Measurements from ENCODE around the gene SLC19A1. TPM values are rescaled to one million over a fixed set of nuclear protein-coding genes. Genes with fewer than 3 reads are reported as not detected.

SLC19A1 gene
- total RNA-seq, 1 donor from 2014 or later: 5.2 TPM

DNA sequence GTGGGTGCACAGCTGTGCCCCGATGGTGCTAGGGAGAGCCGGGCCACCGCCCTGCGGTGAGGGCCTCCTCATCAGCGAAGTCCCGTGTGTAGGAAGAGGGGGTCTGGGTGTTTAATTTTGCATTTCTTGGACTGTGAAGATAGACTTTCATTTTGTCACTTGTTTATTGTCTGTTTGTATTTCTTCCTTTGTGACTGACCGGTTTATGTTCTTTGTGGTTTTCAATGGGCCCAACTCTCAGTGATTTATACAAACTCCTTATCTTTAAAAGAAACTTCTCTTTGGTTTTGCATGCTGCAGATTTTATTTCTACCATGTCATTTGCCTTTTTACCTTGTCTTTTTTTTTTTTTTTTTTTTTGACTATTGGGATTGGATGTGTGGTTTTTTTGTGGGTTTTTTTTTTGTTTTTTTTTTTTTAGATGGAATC, 72.1 kb downstream of the SLC19A1 start:
- DNase-seq (ENCODE audit: low read depth): no peak

DNA sequence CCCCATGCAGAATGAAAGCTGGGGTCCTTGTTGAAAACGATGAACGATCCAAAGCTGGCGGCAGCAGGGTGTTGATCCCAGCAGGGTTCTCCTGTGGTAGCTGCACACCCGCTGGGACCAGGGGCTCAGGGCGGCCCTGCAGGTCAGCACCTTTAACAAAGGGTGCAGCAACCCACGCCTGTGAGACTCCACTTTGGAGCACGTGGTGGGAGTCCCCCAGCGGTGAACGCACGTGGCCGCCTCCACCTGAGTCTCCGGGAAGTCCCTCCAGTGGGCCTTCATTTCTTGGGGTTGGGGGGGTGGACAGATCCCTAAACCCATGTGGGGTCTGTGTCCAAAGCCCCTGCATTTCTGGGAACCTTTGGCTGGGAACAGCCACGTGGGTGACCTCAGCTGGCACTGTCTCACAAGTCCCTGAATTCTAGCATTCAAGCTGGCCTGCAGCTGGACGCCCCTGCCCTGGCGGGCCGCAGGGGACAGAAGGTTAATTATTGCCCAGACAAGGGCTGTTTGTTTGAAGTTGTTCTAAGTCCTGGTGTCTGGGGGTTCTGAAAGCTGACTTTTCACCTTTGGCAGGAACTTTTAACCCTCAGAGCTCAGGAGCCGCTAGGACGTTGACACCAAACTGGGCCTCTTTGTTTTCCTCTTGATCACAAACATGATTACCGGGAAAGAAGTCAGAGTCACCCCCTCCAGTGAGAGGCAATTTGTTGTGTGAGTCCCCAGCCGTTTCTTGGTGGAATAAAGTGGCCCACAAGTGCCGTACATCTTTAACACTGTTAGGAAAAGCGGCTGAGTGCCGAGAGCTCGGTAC, 72.8 kb downstream of the SLC19A1 start:
- no peak for DNase-seq (ENCODE audit: low read depth)

DNA sequence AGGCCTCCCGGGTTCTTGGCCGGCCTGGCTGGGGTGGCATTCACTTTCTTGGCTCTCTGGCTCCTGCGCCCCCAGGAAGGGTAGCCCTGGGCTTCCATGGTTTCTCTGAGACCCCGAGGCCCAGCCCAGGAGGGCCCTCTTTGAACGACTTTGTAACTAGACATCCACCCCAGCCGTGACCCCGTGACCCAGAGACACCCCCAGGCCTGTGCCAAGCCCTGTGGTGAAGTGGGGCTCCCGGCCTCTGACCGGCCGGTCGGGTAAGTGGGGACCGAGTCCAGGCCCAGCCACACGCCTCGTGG, 73.3 kb downstream of the SLC19A1 start:
- DNase-seq (ENCODE audit: low read depth): no peak

DNA sequence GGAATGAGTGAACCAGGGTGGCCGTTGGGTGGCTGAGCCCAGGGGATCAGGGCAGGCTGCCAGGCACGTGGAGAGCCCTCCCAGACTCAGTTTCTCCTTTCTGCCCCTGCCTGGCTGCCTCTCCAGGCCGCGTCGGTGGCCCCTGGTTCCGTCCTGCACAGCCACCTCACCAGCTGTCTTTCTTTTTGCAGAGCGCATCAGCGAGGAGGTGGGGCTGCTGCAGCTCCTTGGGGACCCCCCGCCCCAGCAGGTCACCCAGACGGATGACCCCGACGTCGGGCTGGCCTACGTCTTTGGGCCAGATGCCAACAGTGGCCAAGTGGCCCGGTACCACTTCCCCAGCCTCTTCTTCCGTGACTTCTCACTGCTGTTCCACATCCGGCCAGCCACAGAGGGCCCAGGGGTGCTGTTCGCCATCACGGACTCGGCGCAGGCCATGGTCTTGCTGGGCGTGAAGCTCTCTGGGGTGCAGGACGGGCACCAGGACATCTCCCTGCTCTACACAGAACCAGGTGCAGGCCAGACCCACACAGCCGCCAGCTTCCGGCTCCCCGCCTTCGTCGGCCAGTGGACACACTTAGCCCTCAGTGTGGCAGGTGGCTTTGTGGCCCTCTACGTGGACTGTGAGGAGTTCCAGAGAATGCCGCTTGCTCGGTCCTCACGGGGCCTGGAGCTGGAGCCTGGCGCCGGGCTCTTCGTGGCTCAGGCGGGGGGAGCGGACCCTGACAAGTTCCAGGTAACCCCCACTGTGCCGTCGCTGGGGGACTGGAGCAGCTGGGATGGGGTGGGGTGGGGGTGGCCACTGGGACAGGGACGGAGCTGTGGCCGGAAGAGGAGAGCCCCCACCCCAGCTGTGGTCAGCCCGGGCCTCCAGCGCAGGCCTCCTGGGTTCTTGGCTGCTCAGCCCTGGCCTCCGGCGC, 73.9 kb downstream of the SLC19A1 start:
- DNase-seq (ENCODE audit: low read depth): no peak

DNA sequence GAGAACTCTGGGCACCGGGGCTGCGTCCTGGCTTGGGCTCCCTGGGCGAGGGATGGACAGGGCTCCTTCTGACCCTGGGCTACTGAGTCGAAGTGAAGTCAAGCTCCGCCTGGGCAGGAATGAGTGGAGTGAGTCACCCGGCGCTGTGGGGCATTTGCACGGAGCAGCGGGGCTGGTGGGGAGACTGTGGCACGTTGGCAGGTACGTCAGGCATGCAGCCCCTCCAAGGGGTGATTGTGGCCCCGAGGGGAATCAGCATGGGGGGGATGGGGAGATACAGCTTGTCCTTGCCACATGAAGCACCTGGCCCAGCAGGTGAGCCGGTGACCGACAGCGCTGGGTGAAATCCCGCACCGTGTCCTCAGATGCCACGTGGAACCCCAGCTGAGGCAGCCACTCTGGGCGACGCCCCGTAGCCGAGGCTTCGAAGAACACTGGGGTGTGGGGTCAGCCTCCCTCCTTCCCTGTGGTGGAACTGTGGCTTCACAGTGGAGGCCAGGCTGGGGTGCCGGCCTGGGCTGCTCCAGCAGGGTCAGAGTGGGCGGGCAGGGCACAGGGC, 74.9 kb downstream of the SLC19A1 start:
- peak; percentile 38 for DNase-seq (ENCODE audit: low read depth)

DNA sequence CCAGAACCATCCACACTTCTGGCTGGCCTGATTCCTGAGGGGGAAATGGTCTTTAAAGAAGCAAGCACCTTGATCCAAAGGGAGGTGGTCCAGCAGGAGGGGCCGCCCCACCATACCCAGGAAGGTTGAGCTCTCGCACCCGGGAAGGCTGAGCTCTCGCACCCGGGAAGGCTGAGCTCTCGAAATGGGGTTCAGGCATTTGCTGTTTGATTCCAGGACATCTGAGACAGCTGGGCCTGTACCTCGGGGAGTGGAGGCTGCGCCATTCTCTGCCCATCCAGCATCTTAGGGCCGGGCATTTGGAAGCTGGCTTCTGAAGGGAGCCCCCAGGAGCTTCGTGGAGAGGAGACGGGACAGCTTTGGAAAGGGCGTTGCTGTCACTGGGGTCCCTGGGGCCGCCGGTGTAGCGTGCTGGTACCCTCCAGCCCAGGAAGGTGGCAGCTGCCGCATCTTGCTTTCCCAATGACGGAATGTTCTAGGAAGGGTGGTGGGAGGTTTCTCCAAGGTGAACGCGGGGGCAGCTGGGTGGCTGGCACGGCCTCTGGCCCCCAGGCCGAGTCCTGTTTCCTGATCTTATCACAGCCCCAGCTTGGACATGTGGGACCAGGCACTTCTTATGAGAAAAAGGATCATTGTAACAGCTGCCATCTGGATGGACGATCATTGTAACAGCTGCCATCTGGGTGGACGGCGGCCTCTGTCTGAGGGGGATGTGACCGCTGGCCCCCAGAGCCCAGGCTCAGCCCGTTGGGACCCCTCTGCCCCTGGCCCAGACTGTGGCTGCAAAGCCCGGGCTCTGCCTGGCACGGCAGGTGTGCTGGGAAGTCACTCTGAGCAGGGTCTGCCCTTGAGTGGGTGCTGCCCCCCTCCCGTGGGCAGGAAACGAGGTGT, 75.7 kb downstream of the SLC19A1 start:
- peak; percentile 57 for DNase-seq (ENCODE audit: low read depth)

DNA sequence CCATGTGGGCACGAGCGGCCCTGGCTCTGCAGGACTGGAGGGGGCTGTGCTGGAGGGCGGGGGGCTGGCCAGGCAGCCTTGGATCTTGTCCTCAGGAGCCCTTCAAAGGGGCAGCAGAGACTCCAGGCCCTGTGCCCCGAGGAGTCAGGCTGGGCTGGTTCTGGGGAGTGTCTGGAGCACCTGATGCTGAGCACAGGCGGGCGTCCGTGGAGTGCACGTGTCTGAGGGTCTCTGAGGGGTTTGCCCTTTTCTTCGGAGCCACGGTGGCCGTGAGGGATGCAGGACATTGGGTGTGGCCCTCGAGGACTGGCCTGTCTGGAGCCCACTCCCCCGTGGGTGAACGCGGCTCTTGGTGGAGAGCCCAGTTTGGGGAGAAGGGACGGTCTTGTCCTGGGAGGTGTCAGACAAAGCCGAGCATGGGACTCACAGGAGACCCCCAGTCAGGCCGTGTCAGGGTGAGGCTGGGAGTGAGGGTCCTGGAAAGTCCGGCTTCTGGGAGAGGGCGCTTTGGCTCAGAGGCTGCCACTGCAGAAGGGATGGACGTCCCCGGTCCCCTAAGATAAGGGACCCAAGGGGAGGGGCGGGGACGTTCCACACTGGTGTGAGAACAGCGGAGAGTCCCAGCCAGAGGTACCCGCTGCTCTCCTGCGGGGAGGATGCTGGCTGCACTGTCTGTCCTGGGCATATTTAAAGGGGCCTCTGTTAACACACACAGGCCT, 76.5 kb downstream of the SLC19A1 start:
- DNase-seq (ENCODE audit: low read depth): no peak

DNA sequence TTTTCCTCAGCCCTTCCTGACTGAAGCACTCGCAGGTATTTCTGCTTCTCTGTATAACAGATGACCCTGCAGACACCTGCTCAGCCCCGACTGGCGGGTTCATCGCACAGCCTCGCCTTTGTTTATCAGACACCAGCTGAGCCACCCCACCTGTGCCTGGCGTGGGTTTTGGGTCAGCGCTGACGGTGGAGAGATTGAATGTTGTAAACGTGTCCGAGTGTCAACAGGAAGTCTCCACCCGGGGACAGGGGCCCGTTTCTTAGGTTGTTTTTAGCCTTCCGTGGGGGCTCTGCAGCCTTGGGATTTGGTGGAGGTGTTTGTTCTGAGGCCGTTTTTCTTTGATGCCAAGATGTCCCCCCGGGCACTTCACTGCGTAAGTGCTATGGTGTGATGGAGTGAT, 77.1 kb downstream of the SLC19A1 start:
- no peak for DNase-seq (ENCODE audit: low read depth)

DNA sequence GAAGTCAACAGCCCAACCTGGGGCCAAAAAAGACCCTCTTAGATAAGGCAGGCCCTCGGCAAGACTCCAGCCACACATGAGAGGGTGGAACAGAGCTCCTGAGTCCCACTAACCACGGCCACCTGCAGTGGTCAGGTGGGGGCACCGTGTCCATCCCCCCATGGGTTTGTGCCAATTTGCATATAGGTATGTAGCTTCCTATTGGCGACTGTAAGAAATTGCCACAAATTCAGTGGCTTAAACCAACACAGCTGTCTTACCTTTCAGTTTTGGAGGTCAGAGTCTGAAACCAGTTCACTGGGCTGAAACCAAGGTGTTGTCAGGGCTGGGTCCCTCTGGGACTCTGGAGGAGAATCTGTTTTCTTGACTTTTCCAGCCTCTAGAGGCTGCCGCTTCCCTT, 77.9 kb downstream of the SLC19A1 start:
- DNase-seq (ENCODE audit: low read depth): no peak

DNA sequence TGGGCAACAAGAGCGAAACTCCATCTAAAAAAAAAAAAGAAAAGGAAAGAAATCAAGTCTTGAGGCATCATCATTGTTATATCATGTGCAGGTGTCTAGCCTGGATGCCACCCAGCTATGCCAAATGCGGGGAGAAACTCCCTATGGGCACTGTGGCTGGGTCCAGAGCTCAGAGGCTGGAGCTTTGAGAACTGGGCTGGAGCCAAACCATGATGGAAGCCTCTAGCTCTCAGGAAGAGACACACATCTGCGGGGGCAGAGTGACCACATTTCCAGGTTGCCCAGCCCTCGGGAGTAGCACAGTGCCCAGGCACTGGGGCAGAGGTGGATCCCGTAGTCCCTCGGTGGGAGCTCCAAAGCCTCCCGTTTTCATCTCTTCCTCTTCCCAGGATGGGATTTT, 78.4 kb downstream of the SLC19A1 start:
- no peak for DNase-seq (ENCODE audit: low read depth)

DNA sequence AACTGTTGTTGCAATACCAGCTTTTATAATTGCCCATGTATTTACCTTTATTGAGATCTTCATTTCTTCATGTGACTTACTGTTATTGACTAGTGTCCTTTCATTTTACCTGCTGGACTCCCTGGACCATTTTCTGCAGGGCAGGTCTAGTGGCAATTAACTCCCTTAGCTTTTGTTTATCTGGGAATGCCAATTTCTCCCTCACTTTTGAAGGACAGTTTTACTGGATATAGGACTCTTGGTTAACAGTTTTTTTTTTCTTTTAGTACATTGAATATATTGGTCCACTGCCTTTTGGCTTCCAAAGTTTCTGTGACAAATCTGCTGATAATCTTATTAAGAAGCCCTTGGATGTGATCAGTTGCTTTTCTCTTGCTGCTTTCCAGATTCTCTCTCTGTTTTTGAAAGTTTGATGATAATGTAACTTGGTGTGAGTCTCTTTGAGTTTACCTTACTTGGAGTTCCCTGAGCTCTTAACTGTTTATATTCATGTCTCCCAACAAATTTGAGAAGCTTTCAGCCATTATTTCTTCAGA, 80.4 kb downstream of the SLC19A1 start:
- DNase-seq (ENCODE audit: low read depth): no peak

DNA sequence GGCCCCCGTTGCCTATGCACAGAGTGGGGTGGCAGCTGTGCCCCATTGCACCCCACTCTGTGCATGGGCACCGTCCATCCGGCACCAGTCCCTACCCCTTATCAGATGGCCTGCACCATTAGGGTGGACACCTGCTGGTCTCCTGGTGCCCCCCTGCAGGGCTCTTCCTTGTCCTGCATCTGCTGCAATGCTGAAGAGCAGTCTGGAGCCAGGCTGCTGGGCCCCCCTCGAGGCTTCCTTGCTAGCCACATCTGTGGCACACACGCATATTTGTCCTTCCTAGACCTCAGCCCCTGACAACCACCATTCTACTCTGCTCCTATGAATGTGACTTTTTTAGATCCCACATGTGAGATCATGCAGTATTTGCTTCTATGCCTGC, 80.9 kb downstream of the SLC19A1 start:
- DNase-seq (ENCODE audit: low read depth): no peak

DNA sequence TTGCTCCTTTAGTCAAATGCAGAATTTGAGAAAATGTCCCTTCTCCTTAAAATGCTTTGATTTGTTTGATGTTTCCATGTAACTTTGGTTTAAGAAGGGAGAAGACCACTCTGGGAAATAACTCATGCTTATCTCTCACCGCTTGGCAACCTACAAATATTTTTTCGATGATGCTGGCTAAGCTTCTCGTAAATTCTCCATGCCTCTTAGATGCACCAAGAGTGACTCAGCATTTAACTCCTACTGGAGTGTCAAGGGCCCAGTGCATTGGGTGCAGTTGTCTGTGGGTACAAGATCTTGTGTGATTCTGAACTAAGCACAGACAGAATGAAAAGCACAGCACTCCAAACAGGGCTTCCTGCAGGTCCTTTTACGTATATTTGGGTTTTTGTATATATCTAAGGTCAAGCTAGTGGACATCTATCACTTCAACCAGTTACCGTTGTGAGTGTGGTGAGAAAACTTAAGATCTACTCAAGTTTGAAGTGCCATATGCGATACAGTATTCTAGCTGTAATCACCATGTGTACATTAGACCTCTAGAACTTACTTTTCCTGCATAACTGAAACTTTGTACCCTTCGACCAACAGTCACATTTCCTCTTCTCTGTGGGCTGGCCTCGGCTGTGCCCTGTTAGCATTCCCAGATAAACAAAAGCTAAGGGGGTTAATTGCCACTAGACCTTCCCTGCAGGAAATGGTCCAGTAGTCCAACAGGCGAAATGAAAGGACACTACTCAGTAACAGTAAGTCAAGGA, 81.5 kb downstream of the SLC19A1 start:
- peak; percentile 43 for DNase-seq (ENCODE audit: low read depth)

DNA sequence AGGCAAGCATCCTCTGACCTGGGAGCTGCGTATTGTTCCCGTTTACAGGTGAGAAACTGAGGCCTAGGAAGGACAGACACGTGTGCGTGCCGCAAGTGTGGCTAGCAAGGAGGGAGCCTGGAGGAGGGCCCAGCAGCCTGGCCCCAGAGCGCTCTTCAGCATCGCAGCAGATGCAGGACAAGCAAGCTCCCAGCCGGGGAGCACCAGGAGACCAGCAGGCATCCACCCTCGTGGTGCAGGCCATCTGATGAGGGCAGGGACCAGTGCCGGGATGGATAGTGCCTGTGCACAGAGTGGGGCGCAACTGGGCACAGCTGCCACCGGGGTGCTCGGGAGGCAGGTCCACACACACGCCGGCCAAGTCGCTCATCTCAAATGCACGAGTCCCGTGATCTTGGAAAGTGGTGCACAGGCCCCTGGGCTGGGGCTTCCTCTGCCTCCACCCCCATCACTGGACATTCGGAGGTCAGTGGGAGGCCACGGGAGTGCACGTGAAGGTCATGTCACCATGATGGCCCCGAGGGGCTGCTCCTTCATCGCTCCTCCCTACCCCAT, 82.2 kb downstream of the SLC19A1 start:
- no peak for DNase-seq (ENCODE audit: low read depth)

DNA sequence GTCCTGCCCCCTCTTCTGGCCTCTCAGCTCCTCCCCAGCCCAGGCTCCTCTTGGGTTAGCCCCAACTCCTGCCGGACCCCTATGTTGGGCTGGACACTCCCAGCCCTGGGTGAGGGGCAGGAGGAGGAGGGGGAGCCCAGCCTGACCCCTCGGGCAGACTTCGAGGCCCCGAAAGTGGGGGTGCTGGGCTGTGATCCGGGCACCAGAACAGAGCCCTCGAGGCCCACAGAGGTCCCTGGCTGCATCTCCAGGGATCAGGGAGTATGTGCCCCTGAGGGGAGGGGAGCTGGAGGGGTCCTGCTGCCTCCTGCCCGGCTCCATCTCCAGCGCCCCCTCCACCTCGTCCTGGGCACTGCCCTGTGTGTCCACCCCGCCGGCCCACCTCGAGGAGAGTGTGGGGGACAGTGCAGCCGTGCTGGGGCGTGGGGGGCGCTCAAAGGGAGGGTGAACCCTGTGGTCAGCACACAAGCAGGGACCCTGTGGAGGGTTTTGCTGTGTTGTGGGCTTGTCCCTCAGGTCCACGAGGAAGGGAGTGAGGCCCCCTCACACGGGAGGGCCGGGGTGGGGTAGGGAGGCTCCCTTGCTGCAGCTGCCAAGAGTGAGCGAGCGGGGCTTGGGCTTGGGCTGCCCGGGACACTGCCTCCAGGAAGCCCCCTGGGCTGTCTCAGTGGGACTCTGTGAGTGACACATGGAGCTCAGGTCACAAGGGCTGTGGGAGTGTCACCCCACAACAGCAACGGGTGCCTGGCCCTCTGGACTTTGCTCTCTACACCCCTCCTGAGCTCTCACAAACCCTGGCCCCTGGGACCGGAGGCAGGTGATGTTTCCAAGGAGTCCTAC, 82.8 kb downstream of the SLC19A1 start:
- no peak for DNase-seq (ENCODE audit: low read depth)

DNA sequence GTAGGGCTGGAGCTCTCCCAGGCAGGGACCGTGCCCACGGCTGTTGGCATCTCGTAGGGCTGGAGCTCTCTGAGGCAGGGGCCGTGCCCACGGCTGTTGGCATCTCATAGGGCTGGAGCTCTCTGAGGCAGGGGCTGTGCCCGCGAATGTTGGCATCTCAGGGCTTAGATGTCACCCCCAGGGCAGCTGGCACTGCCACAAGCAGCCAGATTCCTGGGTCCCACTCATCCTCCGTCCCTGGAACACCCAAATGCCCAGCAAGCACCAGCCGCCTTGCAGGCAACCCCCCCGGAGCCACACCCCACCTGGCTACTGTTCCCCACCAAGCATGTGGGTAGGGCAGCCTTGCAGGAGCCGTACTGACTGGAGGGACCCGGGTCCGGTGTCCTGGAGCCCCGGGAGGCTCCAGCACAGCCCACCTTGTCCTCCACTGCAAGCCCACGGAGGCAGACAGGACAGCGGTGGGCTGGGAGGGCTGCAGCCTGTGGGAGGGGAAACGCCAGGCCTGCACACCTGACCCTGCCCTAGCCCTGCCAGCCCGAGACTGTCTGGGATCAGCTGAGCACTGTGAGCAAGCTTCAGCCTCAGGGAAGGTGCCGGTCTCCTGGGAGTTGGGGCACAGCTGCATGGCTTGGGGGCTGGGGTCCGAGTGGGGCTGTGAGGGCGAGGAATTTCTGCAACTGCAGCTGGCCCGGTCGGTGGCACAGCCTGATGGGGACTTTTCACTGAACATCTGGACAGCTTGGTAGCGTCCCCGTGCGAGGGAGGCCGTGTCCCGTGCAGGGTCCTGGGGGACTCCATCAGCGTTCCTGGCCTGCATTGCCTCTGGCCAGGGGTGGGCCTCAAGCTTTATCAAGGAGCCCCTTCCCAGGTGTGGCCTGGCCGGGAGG, 83.7 kb downstream of the SLC19A1 start:
- DNase-seq (ENCODE audit: low read depth): no peak

DNA sequence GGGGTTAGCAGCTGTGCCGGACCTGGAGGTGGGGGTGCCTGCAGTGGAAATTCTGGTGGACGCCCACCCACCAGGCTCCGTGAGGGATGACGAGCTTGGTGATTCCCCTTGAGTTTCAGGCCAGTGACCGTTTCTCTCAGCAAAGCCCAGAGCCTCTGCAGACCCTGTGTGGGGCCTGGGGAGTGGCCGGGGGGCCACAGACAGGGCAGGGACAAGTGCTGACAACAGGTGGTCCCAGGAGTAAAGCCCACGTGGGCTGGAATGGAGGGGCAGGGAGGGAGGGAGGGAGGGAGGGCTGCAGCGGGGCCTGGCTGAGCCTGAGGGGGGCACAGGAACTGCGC, 84.4 kb downstream of the SLC19A1 start:
- DNase-seq (ENCODE audit: low read depth): no peak

Measured in myocyte (in vitro differentiated cells).